Amniotic stem cell (primary cell): ENCODE data around the gene UGT3A1.
"Not testable (repeated sequence)": the region's sequence is repeated elsewhere in the genome, so short reads cannot be mapped to it uniquely, and the experiment has no call there.

Experiments used
- DNase-seq: peaks from one replicate; lab custom pipeline; 2025; lab: John Stamatoyannopoulos, UW

Gene UGT3A1

GRCh38 chr5:35990941-35991611 lies at the start of gene UGT3A1:
UGT3A1 (minus strand) TSS chr5:35991390; CDS start chr5:35991240, 150 bp downstream.
- DNase-seq, result no peak

- DNase-seq, result no peak
These were observed 44.5 kb upstream of the UGT3A1 start for GRCh38 chr5:36035696-36036095.

GRCh38 chr5:36034536-36035134 lies 43.4 kb upstream of the UGT3A1 start:
- DNase-seq, result not testable (repeated sequence)

- DNase-seq, result no peak
These were observed 42.3 kb upstream of the UGT3A1 start for GRCh38 chr5:36033486-36033885.

- no peak for DNase-seq
These were observed 41.9 kb upstream of the UGT3A1 start for GRCh38 chr5:36033047-36033446.

GRCh38 chr5:36031223-36031622 lies 40.0 kb upstream of the UGT3A1 start:
- no peak for DNase-seq

GRCh38 chr5:36029914-36030313 lies 38.7 kb upstream of the UGT3A1 start:
- DNase-seq, result no peak

GRCh38 chr5:36028816-36029465 lies 37.8 kb upstream of the UGT3A1 start:
- no peak for DNase-seq

GRCh38 chr5:36027711-36028110 lies 36.5 kb upstream of the UGT3A1 start:
- DNase-seq, result no peak

- DNase-seq, result no peak
These were observed 35.7 kb upstream of the UGT3A1 start for GRCh38 chr5:36026706-36027465.

- DNase-seq, result not testable (repeated sequence)
These were observed 31.1 kb upstream of the UGT3A1 start for GRCh38 chr5:36022246-36022645.

GRCh38 chr5:36019584-36019983 lies 28.4 kb upstream of the UGT3A1 start:
- not testable (repeated sequence) for DNase-seq

- no peak for DNase-seq
These were observed 26.4 kb upstream of the UGT3A1 start for GRCh38 chr5:36017622-36018021.

GRCh38 chr5:36017004-36017403 lies 25.8 kb upstream of the UGT3A1 start:
- DNase-seq, result no peak

GRCh38 chr5:36013182-36013581 lies 22.0 kb upstream of the UGT3A1 start:
- no peak for DNase-seq

- no peak for DNase-seq
These were observed 18.5 kb upstream of the UGT3A1 start for GRCh38 chr5:36009698-36010097.

- no peak for DNase-seq
These were observed 16.2 kb upstream of the UGT3A1 start for GRCh38 chr5:36007366-36007765.

- no peak for DNase-seq
These were observed 15.0 kb upstream of the UGT3A1 start for GRCh38 chr5:36006163-36006562.

- DNase-seq, result no peak
These were observed 9.8 kb upstream of the UGT3A1 start for GRCh38 chr5:36001032-36001431.

- no peak for DNase-seq
These were observed 8.4 kb upstream of the UGT3A1 start for GRCh38 chr5:35999547-35999946.

- DNase-seq, result no peak
These were observed 4.9 kb upstream of the UGT3A1 start for GRCh38 chr5:35996076-35996475.

- no peak for DNase-seq
These were observed 670 bp downstream of the UGT3A1 start for GRCh38 chr5:35990520-35990919.

- DNase-seq, result no peak
These were observed 2.7 kb downstream of the UGT3A1 start for GRCh38 chr5:35988529-35988928.
